ENCODE measurements around the gene PFDN1. TPM values are rescaled to one million over a fixed set of nuclear protein-coding genes. Genes with fewer than 3 reads are reported as not detected.

PFDN1 gene
- 47.1 and 57.9 TPM in 2 replicates for total RNA-seq (ENCODE audit: low replicate concordance)
- long read RNA-seq, transcript PFDN1-203 (3 exons, 1,091 nt), result minor isoform, 10 of 159 reads
- long read RNA-seq, transcript PFDN1-201 (4 exons, 1,352 nt), result major isoform, 135 of 159 reads
- long read RNA-seq, transcript PFDN1-202 (3 exons, 787 nt), result minor isoform, 6 of 159 reads
- long read RNA-seq, partial matches to known transcripts, result 2 of 159 reads
- long read RNA-seq, other reads (novel, unspliced or antisense), result 6 of 159 reads

GRCh38 chr5:140302786-140303639, at the start of gene PFDN1:
PFDN1 (minus strand) TSS chr5:140303101; CDS start chr5:140303073, 28 bp downstream.
- DNase-seq (ENCODE audit: extremely low spot score, unreplicated experiment), result peak; percentile 91
- no peaks in the 10 kb centered on the region for H3K9me3 Mint-ChIP-seq

GRCh38 chr5:140351609-140352334, 48.9 kb upstream of the PFDN1 start:
- Mint-ChIP-seq H3K27ac (peak overlapping the region; percentile 87), H3K4me1 (ENCODE audit: unreplicated experiment) (peaks cover 19% of the 10 kb centered on the region), H3K27me3 (peaks cover 35% of the 10 kb centered on the region), H3K4me3 (peak overlapping the region; percentile 9), H3K9me3 (no peaks in the 10 kb centered on the region), H3K36me3 (no peaks in the 10 kb centered on the region)
- peak; percentile 93 for TF ChIP-seq CTCF (conservative IDR thresholded peaks at IDR 0.05)
- no peak for DNase-seq (ENCODE audit: extremely low spot score, unreplicated experiment)

More at GRCh38 chr5:140302786-140303639, at the start of gene PFDN1:
- Mint-ChIP-seq H3K36me3 (no peaks in the 10 kb centered on the region), H3K4me3 (peak within 1 kb of the TSS; percentile 98), H3K27me3 (peaks cover 8% of the 10 kb centered on the region), H3K27ac (peak within 1 kb of the TSS; percentile 99), H3K4me1 (ENCODE audit: unreplicated experiment) (peaks cover 7% of the 10 kb centered on the region)
- TF ChIP-seq CTCF (conservative IDR thresholded peaks at IDR 0.05), result no peak

- H3K36me3 Mint-ChIP-seq, result no peaks in the 10 kb centered on the region
- no peak overlapping the region for H3K4me3 Mint-ChIP-seq
- no peaks in the 10 kb centered on the region for H3K9me3 Mint-ChIP-seq
- H3K4me1 Mint-ChIP-seq (ENCODE audit: unreplicated experiment), result peaks cover 26% of the 10 kb centered on the region
- no peak for DNase-seq (ENCODE audit: extremely low spot score, unreplicated experiment)
- H3K27me3 Mint-ChIP-seq, result peaks cover 46% of the 10 kb centered on the region
- TF ChIP-seq CTCF (conservative IDR thresholded peaks at IDR 0.05), result no peak
- no peak overlapping the region for H3K27ac Mint-ChIP-seq
Observed at GRCh38 chr5:140349244-140349643, 46.3 kb upstream of the PFDN1 start.

- DNase-seq (ENCODE audit: extremely low spot score, unreplicated experiment), result no peak
- H3K27ac Mint-ChIP-seq, result peak overlapping the region; percentile 75
- peaks cover 26% of the 10 kb centered on the region for H3K4me1 Mint-ChIP-seq (ENCODE audit: unreplicated experiment)
- H3K4me3 Mint-ChIP-seq, result peak overlapping the region; percentile 23
- peaks cover 51% of the 10 kb centered on the region for H3K27me3 Mint-ChIP-seq
- no peak for TF ChIP-seq CTCF (conservative IDR thresholded peaks at IDR 0.05)
- H3K9me3 Mint-ChIP-seq, result no peaks in the 10 kb centered on the region
- H3K36me3 Mint-ChIP-seq, result no peaks in the 10 kb centered on the region
Observed at GRCh38 chr5:140348104-140348503, 45.2 kb upstream of the PFDN1 start.

GRCh38 chr5:140347360-140347759, 44.5 kb upstream of the PFDN1 start:
- Mint-ChIP-seq H3K27ac (no peak overlapping the region), H3K4me3 (peak overlapping the region; percentile 81), H3K9me3 (no peaks in the 10 kb centered on the region), H3K27me3 (peaks cover 57% of the 10 kb centered on the region), H3K4me1 (ENCODE audit: unreplicated experiment) (peaks cover 26% of the 10 kb centered on the region), H3K36me3 (no peaks in the 10 kb centered on the region)
- DNase-seq (ENCODE audit: extremely low spot score, unreplicated experiment), result no peak
- TF ChIP-seq CTCF (conservative IDR thresholded peaks at IDR 0.05), result no peak
